DND-41 (cell line): Measurements from ENCODE around the gene OR2M7.
A peak's percentile ranks its signal among the peaks of the same experiment; 100 is the strongest.

Experiments used
- ATAC-seq: fragments of 200-7000 bp; cut with Tn5 transposase; 3 replicates; pipeline ENCODE4 v1.9.1; 2021; ENCODE audit warnings: low read depth; ENCODE audit not compliant: insufficient read depth
- DNase-seq: peaks from one replicate; pipeline ENCODE4 v3.0.0-alpha.2; 2020
- H2AFZ ChIP-seq: 2 replicates; pipeline ENCODE4 v1.6.0; 2012; ENCODE audit warnings: low read depth, low read length
- H3K27ac ChIP-seq: 2 replicates; pipeline ENCODE4 v1.5.1; 2012; ENCODE audit warnings: low read length, inconsistent platforms
- H3K27me3 ChIP-seq: fragments of 200-600 bp; sonication (generic); 2 replicates; pipeline ENCODE4 v1.6.0; 2012; ENCODE audit warnings: low read length, mild to moderate bottlenecking, inconsistent platforms; ENCODE audit not compliant: insufficient read depth, poor library complexity
- H3K36me3 ChIP-seq: 2 replicates; pipeline ENCODE4 v1.5.1; 2012; ENCODE audit warnings: low read length, inconsistent platforms; ENCODE audit not compliant: insufficient read depth
- H3K4me1 ChIP-seq: 2 replicates; pipeline ENCODE4 v1.5.1; 2012; ENCODE audit warnings: mild to moderate bottlenecking, low read length; ENCODE audit not compliant: insufficient read depth
- H3K4me2 ChIP-seq: 2 replicates; pipeline ENCODE4 v1.6.0; 2012; ENCODE audit warnings: mild to moderate bottlenecking, moderate library complexity, low read length, inconsistent platforms; ENCODE audit not compliant: insufficient read depth
- H3K4me3 ChIP-seq, 2 experiments: fragments of 200-600 bp in 1 of 2; shearing (Covaris generic) in 1 of 2; 2 replicates each; pipeline ENCODE4 v1.5.1; 2012 to 2016; ENCODE audit warnings: inconsistent platforms in 2 of 2, low read length in 2 of 2, mild to moderate bottlenecking in 2 of 2, low read depth in 1 of 2, moderate library complexity in 1 of 2
- H3K79me2 ChIP-seq: 2 replicates; pipeline ENCODE4 v1.6.0; 2012; ENCODE audit warnings: low read length, inconsistent platforms; ENCODE audit not compliant: insufficient read depth
- H3K9ac ChIP-seq: 2 replicates; pipeline ENCODE4 v1.6.0; 2012; ENCODE audit warnings: low read depth, mild to moderate bottlenecking, inconsistent platforms, low read length, moderate library complexity
- H3K9me3 ChIP-seq: 2 replicates; pipeline ENCODE4 v1.5.1; 2012; ENCODE audit warnings: low read length, moderate library complexity, mild to moderate bottlenecking, inconsistent platforms; ENCODE audit not compliant: insufficient read depth, severe bottlenecking
- H4K20me1 ChIP-seq: 2 replicates; pipeline ENCODE4 v1.6.0; 2012; ENCODE audit warnings: low read length; ENCODE audit not compliant: insufficient read depth
- CTCF ChIP-seq: IDR thresholded peaks from 2 replicates; pipeline ENCODE4 v1.5.1; 2012; ENCODE audit warnings: borderline replicate concordance, low read length, moderate library complexity, mild to moderate bottlenecking; ENCODE audit not compliant: poor library complexity, severe bottlenecking; ENCODE audit errors: extremely low read depth
- EZH2 ChIP-seq: IDR thresholded peaks from 3 replicates; pipeline ENCODE4 v1.6.1; 2012; ENCODE audit warnings: borderline replicate concordance, low read depth, mild to moderate bottlenecking, moderate library complexity, low read length, inconsistent platforms; ENCODE audit not compliant: severe bottlenecking

The OR2M7 gene

GRCh38 chr1:248324468-248324867 is at the start of gene OR2M7:
Gene OR2M7 (minus strand): TSS chr1:248324568. CDS start chr1:248324568, 0 bp downstream.
- no peak within 1 kb of the TSS for H2AFZ ChIP-seq
- H3K9ac ChIP-seq = no peak within 1 kb of the TSS
- no peaks in the 10 kb centered on the region for H3K79me2 ChIP-seq
- H3K4me3 ChIP-seq = no peak within 1 kb of the TSS
- no peak for TF ChIP-seq EZH2
- no peak for TF ChIP-seq CTCF
- no peak for ATAC-seq
- no peaks in the 10 kb centered on the region for H3K27me3 ChIP-seq
- no peaks in the 10 kb centered on the region for H4K20me1 ChIP-seq
- H3K36me3 ChIP-seq = no peaks in the 10 kb centered on the region
- H3K4me2 ChIP-seq = no peak within 1 kb of the TSS
- no peaks in the 10 kb centered on the region for H3K9me3 ChIP-seq
- H3K27ac ChIP-seq = no peak within 1 kb of the TSS
- no peak for DNase-seq
- H3K4me1 ChIP-seq = no peaks in the 10 kb centered on the region

- Histone ChIP-seq H3K27me3 (no peaks in the 10 kb centered on the region), H4K20me1 (no peaks in the 10 kb centered on the region), H3K9me3 (no peaks in the 10 kb centered on the region), H3K27ac (no peak overlapping the region), H2AFZ (no peak overlapping the region), H3K36me3 (no peaks in the 10 kb centered on the region), H3K4me1 (no peaks in the 10 kb centered on the region), H3K9ac (no peak overlapping the region), H3K79me2 (no peaks in the 10 kb centered on the region), H3K4me2 (no peak overlapping the region), H3K4me3 (no peak overlapping the region)
- no peak for ATAC-seq
- TF ChIP-seq CTCF (no peak), EZH2 (no peak)
- no peak for DNase-seq
Measured at GRCh38 chr1:248373761-248374160, 49.4 kb upstream of the OR2M7 start.

GRCh38 chr1:248372394-248372793 is 48.0 kb upstream of the OR2M7 start:
- Histone ChIP-seq H3K4me1 (no peaks in the 10 kb centered on the region), H3K4me3 (no peak overlapping the region), H3K27me3 (no peaks in the 10 kb centered on the region), H3K9ac (no peak overlapping the region), H3K79me2 (no peaks in the 10 kb centered on the region), H3K27ac (no peak overlapping the region), H3K9me3 (no peaks in the 10 kb centered on the region), H4K20me1 (no peaks in the 10 kb centered on the region), H3K36me3 (no peaks in the 10 kb centered on the region), H2AFZ (no peak overlapping the region), H3K4me2 (no peak overlapping the region)
- DNase-seq (peak; percentile 10), ATAC-seq (peak; percentile 74)
- TF ChIP-seq EZH2 = no peak
- TF ChIP-seq CTCF = no peak

GRCh38 chr1:248366609-248367008 is 42.2 kb upstream of the OR2M7 start:
- Histone ChIP-seq H4K20me1 (no peaks in the 10 kb centered on the region), H3K4me2 (no peak overlapping the region), H3K4me1 (no peaks in the 10 kb centered on the region), H3K79me2 (no peaks in the 10 kb centered on the region), H3K36me3 (no peaks in the 10 kb centered on the region), H3K9me3 (no peaks in the 10 kb centered on the region), H3K4me3 (no peak overlapping the region), H3K27me3 (no peaks in the 10 kb centered on the region), H2AFZ (no peak overlapping the region), H3K9ac (no peak overlapping the region), H3K27ac (no peak overlapping the region)
- DNase-seq (no peak), ATAC-seq (no peak)
- TF ChIP-seq EZH2 (no peak), CTCF (no peak)
